ENCODE data around the gene ZNF462. TPM values are rescaled to one million over a fixed set of nuclear protein-coding genes. Genes with fewer than 3 reads are reported as not detected.

The ZNF462 gene
- total RNA-seq, 3 donors from 2014 or later (not counting 1 experiment from before 2014, with no cell fraction given), result 0.33 to 0.93 (median 0.35) TPM

DNA sequence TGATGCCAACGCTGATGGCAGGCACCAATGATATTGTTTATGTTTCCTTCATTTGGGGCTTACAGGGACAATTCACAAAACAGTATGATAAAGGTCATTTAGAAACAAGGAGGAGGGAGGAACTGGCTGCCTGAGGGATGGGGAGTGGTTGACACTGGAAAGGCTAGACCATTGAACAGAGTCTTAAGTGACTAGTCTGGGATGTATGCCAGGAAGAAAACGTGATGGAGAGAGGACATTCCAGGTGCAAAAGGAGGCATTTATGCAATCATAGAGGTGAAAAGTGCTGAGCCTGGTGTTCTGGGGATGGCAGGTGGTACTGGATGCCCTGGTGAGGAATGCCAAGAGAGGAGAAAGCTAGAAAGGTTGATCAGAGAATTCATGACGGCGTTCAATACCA is 153.4 kb downstream of the ZNF462 start:
- Histone ChIP-seq H3K9me3 (ENCODE audit: control insufficient read depth, insufficient read depth, low read length) (no peaks in the 10 kb centered on the region), H3K4me1 (ENCODE audit: control insufficient read depth, insufficient read depth, low read length) (no peaks in the 10 kb centered on the region), H3K27me3 (ENCODE audit: control insufficient read depth, insufficient read depth, low read length) (no peaks in the 10 kb centered on the region), H3K27ac (ENCODE audit: low read length) (no peak overlapping the region), H3K4me3 (ENCODE audit: low read length) (no peak overlapping the region), H3K36me3 (ENCODE audit: control insufficient read depth, insufficient read depth, low read length) (no peaks in the 10 kb centered on the region)
- TF ChIP-seq, protein P1, sequence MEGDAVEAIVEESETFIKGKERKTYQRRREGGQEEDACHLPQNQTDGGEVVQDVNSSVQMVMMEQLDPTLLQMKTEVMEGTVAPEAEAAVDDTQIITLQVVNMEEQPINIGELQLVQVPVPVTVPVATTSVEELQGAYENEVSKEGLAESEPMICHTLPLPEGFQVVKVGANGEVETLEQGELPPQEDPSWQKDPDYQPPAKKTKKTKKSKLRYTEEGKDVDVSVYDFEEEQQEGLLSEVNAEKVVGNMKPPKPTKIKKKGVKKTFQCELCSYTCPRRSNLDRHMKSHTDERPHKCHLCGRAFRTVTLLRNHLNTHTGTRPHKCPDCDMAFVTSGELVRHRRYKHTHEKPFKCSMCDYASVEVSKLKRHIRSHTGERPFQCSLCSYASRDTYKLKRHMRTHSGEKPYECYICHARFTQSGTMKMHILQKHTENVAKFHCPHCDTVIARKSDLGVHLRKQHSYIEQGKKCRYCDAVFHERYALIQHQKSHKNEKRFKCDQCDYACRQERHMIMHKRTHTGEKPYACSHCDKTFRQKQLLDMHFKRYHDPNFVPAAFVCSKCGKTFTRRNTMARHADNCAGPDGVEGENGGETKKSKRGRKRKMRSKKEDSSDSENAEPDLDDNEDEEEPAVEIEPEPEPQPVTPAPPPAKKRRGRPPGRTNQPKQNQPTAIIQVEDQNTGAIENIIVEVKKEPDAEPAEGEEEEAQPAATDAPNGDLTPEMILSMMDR (IDR thresholded peaks at IDR 0.05), result no peak
- DNase-seq, result no peak
- no peaks in the 10 kb centered on the region for H3K4me1 Mint-ChIP-seq
- no peaks in the 10 kb centered on the region for H3K36me3 Mint-ChIP-seq
- H3K27me3 Mint-ChIP-seq (ENCODE audit: low read depth in 2 of 2), result peaks cover 2 to 22% of the 10 kb centered on the region in 2 donors
- no peak for ATAC-seq
- H3K27ac Mint-ChIP-seq, result no peak overlapping the region
- intact Hi-C loops (cut with micrococcal nuclease), result no loop called here
- WGBS (ENCODE audit: insufficient coverage), result 87% methylated on average over 4 of the region's 4 CpGs
- peaks cover 5 to 7% of the 10 kb centered on the region in 2 donors for H3K9me3 Mint-ChIP-seq
- no peak overlapping the region for H3K4me3 Mint-ChIP-seq

DNA sequence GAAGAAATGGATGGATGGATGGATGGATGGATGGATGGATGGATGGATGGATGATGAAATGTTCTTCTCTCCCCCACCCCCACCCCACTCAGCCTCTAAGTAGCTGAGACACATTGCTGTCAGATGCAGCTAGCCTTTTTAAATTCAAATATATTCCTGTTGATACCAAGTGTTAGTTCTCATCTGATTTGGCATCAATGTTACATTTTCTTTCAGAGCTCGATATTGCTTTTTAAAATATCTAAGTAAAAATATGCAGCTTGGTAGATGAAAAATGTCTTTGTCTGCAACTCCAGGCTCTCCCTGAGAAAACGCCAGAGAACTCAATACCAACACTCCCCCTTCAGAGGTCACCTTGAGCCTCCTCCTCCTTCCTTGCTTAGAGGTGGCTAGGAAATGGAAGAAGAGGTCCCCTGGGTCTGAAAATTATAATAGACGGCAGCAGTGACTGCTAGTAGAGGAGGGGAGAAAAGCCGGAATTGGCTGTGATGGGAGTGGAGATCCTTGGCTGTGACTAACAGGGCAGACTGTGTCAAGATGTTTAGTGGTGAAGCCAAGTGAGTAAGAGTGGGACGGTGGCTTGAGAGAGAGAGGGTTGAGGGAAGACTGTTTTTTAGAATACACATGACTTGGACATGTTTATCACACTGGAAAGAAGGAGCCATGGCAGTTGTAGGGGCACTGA is 156.0 kb downstream of the ZNF462 start:
- no peaks in the 10 kb centered on the region for H3K36me3 Mint-ChIP-seq
- intact Hi-C loops (cut with micrococcal nuclease), result no loop called here
- H3K27me3 Mint-ChIP-seq (ENCODE audit: low read depth in 2 of 2), result peaks cover 0 to 17% of the 10 kb centered on the region in 2 donors
- no peaks in the 10 kb centered on the region for H3K36me3 ChIP-seq (ENCODE audit: control insufficient read depth, insufficient read depth, low read length)
- H3K4me3 ChIP-seq (ENCODE audit: low read length), result no peak overlapping the region
- DNase-seq (no peak), ATAC-seq (no peak)
- WGBS (ENCODE audit: insufficient coverage), result 92% methylated on average over 3 of the region's 5 CpGs
- no peaks in the 10 kb centered on the region for H3K9me3 ChIP-seq (ENCODE audit: control insufficient read depth, insufficient read depth, low read length)
- H3K4me1 Mint-ChIP-seq, result peaks cover 3% of the 10 kb centered on the region in 2 donors
- peaks cover 5 to 6% of the 10 kb centered on the region in 2 donors for H3K9me3 Mint-ChIP-seq
- H3K27ac ChIP-seq (ENCODE audit: low read length), result no peak overlapping the region
- H3K27ac Mint-ChIP-seq, result no peak overlapping the region
- no peak overlapping the region for H3K4me3 Mint-ChIP-seq
- TF ChIP-seq, protein P1 (IDR thresholded peaks at IDR 0.05), result no peak
- H3K27me3 ChIP-seq (ENCODE audit: control insufficient read depth, insufficient read depth, low read length), result no peaks in the 10 kb centered on the region
- peaks cover 4% of the 10 kb centered on the region for H3K4me1 ChIP-seq (ENCODE audit: control insufficient read depth, insufficient read depth, low read length)

DNA sequence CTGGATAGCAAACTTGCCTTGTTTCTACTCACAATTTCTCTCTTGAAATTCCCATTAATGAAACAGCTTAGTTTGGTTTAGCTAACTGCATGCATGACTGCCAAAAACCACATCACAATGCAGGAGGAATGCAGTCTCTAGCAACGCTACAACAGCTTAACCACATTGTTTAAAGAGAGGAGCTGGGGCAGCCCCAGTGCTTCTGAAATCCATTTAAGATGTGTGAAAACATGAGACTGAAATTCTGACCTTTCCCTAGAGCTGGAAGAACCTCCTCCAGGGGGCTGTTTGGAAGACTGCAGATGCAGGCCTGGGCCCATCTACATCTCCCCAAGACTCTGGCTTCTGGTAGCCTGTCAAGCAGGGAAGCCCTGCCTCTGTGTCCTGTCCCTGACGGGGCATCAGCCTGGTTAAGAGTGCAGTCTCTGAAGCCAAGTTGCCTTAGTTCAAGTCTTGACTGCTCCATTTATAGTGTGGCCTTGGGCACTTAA is 157.1 kb downstream of the ZNF462 start:
- Histone ChIP-seq H3K36me3 (ENCODE audit: control insufficient read depth, insufficient read depth, low read length) (no peaks in the 10 kb centered on the region), H3K9me3 (ENCODE audit: control insufficient read depth, insufficient read depth, low read length) (no peaks in the 10 kb centered on the region), H3K27ac (ENCODE audit: low read length) (no peak overlapping the region), H3K4me3 (ENCODE audit: low read length) (no peak overlapping the region), H3K27me3 (ENCODE audit: control insufficient read depth, insufficient read depth, low read length) (no peaks in the 10 kb centered on the region), H3K4me1 (ENCODE audit: control insufficient read depth, insufficient read depth, low read length) (peaks cover 8% of the 10 kb centered on the region)
- no peak overlapping the region for H3K4me3 Mint-ChIP-seq
- TF ChIP-seq, protein P1 (IDR thresholded peaks at IDR 0.05), result no peak
- H3K9me3 Mint-ChIP-seq, result peaks cover 5 to 6% of the 10 kb centered on the region in 2 donors
- peaks cover 0 to 17% of the 10 kb centered on the region in 2 donors for H3K27me3 Mint-ChIP-seq (ENCODE audit: low read depth in 2 of 2)
- no peak overlapping the region for H3K27ac Mint-ChIP-seq
- peaks cover 9 to 13% of the 10 kb centered on the region in 2 donors for H3K4me1 Mint-ChIP-seq
- no peaks in the 10 kb centered on the region for H3K36me3 Mint-ChIP-seq
- intact Hi-C loops (cut with micrococcal nuclease), result no loop called here
- ATAC-seq (no peak), DNase-seq (peak in 1 of 2 donors; percentile 4)
- WGBS (ENCODE audit: insufficient coverage), result 30% methylated on average over 2 of the region's 2 CpGs
